Germinal center (tissue), 1 donor: Measurements from ENCODE around the gene REG1A.

Source experiments
- DNase-seq: peaks from one replicate; pipeline ENCODE4 v3.0.0; 2012; ENCODE audit warnings: mixed read lengths, low spot score

REG1A gene

DNA sequence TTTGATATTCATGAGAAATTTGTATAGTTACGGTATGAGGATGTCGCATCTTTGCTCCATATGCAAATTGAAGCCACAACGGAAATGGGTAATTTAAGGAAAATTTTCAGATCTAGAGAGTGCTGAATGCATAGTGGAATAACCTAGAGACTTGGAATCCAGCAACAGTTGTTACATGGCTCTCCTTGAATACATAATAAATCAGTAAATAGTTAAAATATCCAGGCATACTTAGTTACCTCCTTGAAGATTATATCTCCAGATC is 5.4 kb downstream of the REG1A start:
- DNase-seq = no peak

DNA sequence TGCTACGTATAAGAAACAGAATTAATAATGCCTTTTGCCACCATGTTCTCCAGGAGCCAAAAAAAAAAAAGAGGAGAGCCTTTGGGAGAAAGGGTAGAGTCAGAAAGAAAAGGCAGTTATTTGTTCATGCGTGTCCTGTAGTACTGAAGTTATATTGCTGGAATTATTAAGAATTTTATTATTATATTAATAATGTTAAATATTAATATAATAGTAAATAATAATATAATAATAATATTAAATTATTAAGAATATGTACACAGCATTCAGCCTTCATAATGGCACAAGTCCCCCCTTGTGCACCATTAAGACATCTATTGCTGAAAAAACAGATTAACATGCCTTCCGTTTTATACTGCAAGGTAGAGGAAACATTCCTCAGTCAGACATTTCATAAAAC is 8.1 kb downstream of the REG1A start:
- no peak for DNase-seq

DNA sequence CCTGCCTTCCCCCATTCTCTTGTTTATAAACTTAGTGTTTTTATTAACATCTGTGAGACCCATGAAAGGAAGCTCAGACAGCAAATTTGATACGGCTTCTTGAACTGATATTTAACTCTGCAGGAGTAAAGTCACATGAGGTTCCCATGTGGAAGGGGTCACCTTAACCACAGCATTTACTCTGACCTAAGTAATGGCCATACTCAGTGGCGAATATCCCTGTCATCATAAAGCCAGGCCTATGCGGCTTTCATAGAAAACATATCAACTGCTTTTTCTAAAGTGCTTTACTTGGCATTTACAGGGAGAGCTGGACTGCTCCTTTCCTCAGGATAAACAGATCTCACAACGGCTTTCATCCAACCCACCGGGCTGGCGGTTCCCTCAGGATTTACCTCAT is 9.0 kb downstream of the REG1A start:
- DNase-seq = no peak

DNA sequence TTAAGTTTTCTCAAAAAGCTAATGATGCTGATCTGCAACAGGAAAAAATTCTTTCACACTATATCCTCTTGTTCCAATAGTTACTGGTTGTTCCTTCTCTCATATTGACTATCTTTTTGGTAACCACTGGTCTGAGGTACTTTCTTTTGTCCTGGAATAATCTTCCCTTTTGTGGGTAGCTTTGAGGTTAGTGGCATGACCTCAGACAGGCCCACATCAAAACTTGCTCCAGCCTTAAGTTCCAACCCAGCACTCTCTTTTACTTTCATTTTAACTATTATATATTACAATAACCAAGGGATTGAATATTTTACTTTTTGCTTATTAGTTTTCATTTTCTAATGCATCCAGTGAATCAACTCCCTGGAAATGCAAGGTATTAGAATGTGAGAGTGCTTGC is 9.5 kb downstream of the REG1A start:
- DNase-seq = no peak

DNA sequence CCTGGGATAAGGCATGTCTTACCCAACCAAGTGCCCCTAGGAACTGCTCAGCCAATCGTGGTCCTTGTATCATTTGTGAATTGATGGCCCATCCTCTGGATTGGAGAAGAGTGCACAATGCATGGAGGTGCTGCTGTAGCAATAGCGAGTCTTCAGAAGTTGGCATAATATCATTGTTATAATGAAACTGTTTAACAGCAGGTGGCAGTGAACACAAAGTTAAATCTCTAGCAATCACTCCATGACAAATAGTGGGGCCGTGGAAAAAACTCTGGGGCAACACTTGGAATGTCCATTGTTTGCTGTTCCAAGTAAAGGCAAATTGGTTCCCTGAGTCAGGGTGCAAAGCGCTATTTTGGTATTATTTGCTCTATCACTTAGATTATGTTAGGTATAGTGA is 11.4 kb downstream of the REG1A start:
- DNase-seq = no peak

DNA sequence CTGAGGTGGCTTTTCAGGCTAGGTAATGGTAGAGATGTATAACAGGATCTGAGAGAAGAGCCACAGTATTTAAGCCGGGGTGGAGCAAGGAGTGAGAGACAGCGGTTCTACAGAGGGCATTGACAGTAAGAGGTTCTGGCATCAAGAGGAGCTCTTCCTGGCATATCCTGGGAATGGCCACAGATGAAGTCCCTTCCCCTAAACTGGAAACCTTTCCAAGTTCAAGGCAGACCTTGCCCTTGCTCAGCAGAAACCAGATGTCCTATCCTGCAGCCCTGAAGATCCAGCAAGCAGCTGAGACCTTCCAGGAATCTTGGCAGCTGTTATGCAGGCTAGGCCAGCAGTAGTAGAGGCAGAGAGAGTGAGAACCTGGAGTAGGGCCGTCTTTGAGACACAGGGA is 18.1 kb downstream of the REG1A start:
- DNase-seq = no peak

DNA sequence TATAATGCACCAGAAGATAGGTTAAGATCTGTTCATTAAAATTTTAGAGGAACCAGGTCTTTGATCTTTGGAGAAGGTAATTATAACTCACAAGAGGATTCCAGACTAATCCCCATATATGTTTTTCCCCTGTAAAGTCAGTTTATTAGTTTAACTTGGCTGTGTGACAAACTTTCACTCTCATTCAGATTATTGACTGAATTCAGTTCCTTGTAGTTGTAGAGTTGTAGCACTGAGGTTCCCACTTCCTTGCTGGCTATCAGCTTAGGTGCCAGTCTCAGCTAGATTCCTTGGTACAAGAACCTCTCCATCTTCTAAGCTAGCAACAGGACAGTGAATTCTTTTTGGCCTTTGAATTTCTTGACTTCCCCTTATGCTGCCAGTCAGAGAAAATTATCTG is 19.1 kb downstream of the REG1A start:
- no peak for DNase-seq

DNA sequence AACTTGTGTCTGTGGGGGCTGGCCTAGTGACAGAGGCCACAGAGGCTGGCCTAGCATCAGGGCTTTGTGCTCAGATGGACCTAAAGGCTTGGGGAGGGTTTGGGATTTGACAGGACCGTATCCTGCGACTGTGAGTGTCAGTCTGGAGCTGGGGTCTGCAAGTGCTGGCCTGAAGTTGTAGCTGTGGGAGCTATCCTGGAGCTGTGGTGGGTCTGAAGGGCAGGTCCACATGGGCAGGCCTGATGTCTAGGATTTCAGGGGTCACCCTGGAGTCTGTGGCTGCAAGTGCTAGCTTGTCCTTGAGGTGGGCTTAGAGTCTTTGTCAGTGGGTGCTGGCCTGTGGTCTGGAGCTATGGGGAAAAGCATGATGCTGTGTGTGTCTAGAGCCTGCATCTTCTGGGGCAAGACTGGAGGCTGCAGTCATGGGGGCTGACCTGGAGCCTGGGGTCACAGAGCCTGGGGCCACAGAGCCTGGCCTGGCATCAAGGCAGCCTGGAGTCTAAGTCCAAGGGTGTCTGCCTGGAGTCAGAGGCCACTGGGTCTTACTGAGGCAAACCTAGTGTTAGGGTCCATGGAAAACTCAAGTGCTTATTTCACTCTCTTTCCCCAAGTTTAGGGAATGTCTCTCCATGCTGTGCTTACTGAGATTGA is 35.7 kb downstream of the REG1A start:
- no peak for DNase-seq

DNA sequence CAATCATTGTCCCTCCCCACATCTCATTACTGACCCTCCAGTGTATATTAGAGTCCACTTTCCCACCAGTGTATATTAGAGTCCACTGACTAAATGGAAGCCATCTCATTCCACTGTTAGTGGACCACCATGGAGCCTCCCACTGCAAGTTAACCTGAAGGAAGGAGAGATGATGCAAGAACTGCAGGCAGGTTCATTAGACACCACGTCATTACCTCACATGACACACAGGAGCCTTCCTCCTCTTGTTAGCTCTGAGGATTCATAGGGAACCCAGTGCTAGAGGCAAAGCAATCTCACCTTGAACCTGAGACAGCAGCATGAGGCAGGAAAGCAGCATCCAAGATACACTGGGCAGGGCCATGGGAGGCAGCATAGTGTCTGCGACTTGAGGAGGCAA is 38.7 kb downstream of the REG1A start:
- DNase-seq = no peak

DNA sequence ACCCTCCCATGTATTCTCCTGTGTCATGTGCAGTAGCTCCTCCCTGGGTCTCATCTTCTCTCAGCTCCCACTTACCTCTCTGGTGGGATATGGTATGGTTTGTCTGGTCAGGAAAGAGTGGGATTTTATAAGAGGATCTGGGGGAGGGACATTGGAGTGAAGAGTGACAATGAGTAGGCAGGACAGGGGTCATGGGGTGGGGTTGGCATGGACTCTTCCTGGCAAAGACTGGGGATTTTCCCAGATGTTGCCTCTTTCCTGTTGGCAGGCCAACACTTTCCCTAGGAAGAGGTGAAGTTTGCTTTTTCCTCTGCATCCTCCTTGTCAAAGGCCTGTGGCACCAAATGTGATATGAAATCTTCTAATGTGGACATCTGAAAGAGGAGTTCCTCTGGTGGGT is 39.4 kb downstream of the REG1A start, which contains the start of gene REG3A:
Gene REG3A (minus strand): TSS at position 101 of the 400 bp plus-strand sequence. CDS start 348 bp downstream, outside the sequence.
- no peak for DNase-seq

DNA sequence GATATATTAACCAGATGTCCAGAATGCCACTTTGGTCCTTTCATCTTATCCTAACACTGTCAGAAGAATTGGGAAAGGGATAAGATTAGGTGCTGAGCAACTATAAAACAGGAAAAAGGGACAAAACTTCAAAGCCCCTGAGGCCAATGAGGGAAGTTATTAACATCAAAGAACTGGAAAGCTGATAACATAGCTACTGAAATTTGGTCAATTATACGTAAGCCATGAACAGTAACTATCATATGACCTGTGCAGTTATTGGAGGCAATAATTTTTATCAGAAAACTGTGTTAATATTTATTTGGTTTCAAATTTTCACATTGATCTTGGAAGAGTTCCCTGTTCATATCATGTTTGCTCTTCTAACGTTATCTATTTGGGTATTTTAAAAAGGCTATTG is 41.8 kb downstream of the REG1A start:
- DNase-seq = no peak

DNA sequence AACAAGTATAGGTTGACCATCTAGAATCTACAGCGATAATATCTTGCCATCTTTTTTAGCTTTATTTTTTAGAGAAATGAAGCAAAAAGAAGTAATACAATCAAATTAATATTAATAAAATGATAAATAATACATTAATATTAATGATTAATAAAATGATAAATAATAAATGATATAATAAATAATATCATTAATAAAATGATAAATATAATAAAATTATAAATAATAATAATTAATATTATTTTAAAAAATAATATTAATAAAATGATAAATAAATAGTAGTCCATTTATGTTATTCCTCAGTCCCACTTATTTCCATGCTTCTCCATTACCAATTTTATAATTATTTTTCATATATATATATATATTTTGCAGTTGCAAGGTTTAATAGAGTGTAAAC is 42.5 kb downstream of the REG1A start:
- no peak for DNase-seq

DNA sequence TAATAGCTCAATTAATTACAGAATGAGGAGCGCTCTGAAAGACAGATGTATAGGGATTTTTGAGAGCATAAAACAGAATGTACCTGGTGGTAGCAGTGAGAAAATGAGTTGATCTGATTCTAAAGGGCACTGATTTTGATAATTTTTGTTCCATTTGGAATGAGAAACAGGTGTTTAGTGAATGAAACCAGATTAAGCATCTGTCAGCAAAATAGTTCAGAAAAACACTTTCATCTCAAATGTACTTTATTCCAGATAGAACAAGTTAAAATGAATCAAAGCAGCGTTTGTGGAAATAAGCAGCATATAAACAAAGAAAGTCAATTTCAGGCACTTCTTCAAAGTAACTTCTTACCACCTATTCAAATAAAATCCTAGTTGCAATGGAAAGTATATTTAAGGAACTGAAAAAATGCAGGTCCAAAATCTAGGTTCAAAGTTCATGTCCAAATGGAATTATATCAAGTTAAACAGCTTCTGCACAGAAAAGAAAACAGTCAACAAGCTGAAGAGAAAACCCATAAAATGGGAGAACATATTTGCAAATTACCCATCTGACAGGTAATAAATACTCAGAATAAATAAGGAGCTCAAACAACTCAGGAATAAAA is 51.2 kb downstream of the REG1A start:
- no peak for DNase-seq
